22Rv1 (cell line): Measurements from ENCODE around the gene PTGES3.
A peak's percentile ranks its signal among the peaks of the same experiment; 100 is the strongest.

Experiments used
- H3K27ac ChIP-seq: fragments of 450-650 bp; 2 replicates; pipeline ENCODE4 v1.5.1; 2017
- ZFX ChIP-seq: fragments of 450-650 bp; IDR thresholded peaks from 2 replicates; pipeline ENCODE4 v1.6.1; 2017; ENCODE audit warnings: antibody characterized with exemption, borderline replicate concordance
- TF ChIP-seq, protein P1 (sequence below): fragments of 450-650 bp; IDR thresholded peaks from 2 replicates; pipeline ENCODE4 v1.5.1; 2017; ENCODE audit warnings: mild to moderate bottlenecking

PTGES3 gene

DNA sequence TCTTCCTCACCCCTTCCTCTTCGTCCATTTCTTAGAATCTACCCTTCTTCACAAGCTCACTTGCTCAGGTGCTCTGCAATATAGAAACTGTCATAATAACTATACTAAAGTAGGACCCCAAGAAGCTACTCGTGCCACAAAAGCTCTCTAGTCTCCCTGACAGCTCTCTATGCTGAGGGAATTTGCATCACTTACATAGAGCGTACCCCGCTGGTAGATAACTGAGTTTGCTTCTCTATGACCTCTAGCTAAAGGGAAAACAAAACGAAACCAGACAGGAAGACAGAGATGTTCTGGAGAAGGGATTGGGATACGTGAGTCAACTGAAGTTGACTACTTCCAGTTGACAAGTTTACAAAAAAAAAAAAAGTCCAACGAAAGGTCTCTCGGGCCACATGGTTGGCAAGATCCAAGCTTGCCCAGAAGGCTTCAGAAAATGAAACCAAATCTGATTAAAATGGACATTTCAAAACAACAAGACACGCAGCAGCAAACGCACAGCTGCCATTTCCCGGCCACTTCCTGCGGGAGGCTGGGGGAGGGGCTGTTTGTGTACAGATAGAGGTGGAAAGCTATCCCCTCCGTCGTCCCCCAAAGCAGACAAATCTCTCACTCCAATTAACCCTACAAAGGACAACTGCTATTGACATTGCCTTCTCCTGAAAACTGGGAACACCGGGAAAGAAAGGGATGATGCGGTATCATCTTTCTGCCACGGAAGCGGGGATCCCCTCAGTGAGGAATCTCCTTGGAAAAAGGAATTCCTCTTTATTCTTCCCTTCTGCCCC is 59.2 kb downstream of the PTGES3 start:
- H3K27ac ChIP-seq = peak overlapping the region; percentile 96

DNA sequence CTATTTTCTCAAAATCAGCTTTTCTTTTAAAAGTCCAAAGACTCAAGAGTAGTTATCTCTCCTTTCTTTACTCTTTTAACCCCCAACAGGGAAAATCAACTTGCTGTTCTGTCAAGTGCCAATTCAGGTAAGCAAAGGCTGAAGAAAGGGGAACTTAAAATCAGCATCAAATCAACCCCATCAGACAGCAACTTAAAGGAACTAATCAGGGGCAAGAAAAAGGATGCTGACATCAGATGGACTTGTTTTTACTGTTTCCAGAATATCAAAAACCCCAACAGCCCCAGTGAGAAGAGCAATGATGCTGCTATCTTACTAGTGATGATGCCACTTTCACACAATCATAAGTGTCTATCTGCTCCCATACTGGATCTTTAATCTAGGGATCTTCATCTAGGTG is 61.4 kb downstream of the PTGES3 start:
- no peak overlapping the region for H3K27ac ChIP-seq

More for the DNA sequence above, 59.2 kb downstream of the PTGES3 start:
- TF ChIP-seq, protein P1, sequence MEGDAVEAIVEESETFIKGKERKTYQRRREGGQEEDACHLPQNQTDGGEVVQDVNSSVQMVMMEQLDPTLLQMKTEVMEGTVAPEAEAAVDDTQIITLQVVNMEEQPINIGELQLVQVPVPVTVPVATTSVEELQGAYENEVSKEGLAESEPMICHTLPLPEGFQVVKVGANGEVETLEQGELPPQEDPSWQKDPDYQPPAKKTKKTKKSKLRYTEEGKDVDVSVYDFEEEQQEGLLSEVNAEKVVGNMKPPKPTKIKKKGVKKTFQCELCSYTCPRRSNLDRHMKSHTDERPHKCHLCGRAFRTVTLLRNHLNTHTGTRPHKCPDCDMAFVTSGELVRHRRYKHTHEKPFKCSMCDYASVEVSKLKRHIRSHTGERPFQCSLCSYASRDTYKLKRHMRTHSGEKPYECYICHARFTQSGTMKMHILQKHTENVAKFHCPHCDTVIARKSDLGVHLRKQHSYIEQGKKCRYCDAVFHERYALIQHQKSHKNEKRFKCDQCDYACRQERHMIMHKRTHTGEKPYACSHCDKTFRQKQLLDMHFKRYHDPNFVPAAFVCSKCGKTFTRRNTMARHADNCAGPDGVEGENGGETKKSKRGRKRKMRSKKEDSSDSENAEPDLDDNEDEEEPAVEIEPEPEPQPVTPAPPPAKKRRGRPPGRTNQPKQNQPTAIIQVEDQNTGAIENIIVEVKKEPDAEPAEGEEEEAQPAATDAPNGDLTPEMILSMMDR = no peak

DNA sequence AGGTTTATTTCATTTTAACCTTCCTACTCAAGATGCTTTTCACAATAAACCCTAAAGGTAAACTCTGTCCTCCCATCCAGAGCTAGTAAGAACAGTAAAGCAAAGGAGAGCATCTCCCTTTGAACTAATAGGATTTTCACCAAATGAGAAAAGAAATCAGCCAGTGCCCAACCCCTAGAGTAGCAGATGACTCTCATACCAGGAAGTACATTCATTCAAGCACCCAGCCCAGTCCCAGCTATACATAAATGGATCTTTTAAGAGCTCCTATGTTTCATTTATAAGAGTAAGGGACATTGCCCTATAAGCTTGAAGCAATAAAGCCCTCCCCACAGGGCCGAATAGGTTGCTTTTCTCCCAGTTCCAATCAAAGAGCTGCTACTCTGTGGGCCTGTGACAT is 65.5 kb downstream of the PTGES3 start:
- H3K27ac ChIP-seq = no peak overlapping the region
- no peak for TF ChIP-seq ZFX
- TF ChIP-seq, protein P1 = no peak

More for the DNA sequence above, 61.4 kb downstream of the PTGES3 start:
- no peak for TF ChIP-seq ZFX
- TF ChIP-seq, protein P1 = no peak

DNA sequence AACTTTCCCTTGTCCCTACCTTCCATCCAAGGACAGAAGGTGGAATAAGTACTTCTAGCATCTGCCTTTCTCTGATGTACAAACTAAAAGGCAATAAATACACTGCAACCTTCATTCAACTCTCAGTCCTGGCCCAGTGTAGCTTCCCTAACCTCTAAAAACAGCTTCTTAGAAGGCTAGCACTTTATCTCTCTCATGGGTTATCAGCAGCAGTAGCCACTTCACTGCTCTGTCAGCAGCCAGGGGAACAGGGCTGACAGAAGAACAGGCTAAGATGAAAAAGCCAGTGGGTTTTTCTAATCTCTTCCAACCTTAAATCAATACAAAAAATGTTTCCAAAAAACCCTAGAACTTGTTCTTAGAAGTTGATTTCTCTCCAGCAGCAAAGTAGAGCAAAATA is 71.2 kb downstream of the PTGES3 start:
- H3K27ac ChIP-seq = no peak overlapping the region
- no peak for TF ChIP-seq ZFX

- no peak overlapping the region for H3K27ac ChIP-seq
- TF ChIP-seq, protein P1 = no peak
- no peak for TF ChIP-seq ZFX
Observed at GRCh38 chr12:56616244-56616643, 71.8 kb downstream of the PTGES3 start.

GRCh38 chr12:56614627-56615026 is 73.5 kb downstream of the PTGES3 start:
- H3K27ac ChIP-seq = no peak overlapping the region
- TF ChIP-seq, protein P1 = no peak
- TF ChIP-seq ZFX = no peak
